HepG2 (cell line): ENCODE measurements around the gene ECHS1. TPM values are rescaled to one million over a fixed set of nuclear protein-coding genes. Genes with fewer than 3 reads are reported as not detected.
A peak's percentile ranks its signal among the peaks of the same experiment; 100 is the strongest.

Experiments
- ATAC-seq: fragments of 200-7000 bp; cut with Tn5 transposase; 3 replicates; pipeline ENCODE4 v1.9.1; 2020; ENCODE audit warnings: mild to moderate bottlenecking, moderate library complexity
- BruUV-seq: library from RNA; stranded (reverse); fragments of 400-500 nt; replicated peaks from 2 replicates; lab custom pipeline; 2021; lab: Mats Ljungman, UMichigan
- CTCF ChIA-PET: fragments of 300-600 bp; formaldehyde crosslinking; extraction: SDS; loops from one replicate; lab custom pipeline; 2021; ENCODE audit warnings: low total read pairs, inconsistent platforms, low intra/inter-chr PET ratio; lab: Yijun Ruan, JAX
- POLR2A ChIA-PET: fragments of 350-600 bp; sonication (Branson Sonifier 250); formaldehyde crosslinking; loops from one replicate; lab custom pipeline; 2020; ENCODE audit warnings: antibody characterized with exemption, inconsistent platforms; lab: Yijun Ruan, JAX
- DNase-seq: peaks from one replicate; pipeline ENCODE4 v3.0.0-alpha.2; 2015; ENCODE audit warnings: low spot score
- FAIRE-seq: peaks from 3 replicates; lab custom pipeline; 2011; peaks lifted over from hg19 to GRCh38; lab: Jason Lieb, UNC
- H2AFZ ChIP-seq: one replicate; pipeline ENCODE4 v1.6.1; 2011; ENCODE audit warnings: low read length, inconsistent platforms
- H3K27ac ChIP-seq: fragments of 300-600 bp; 3 replicates; pipeline ENCODE4 v1.8.0; 2011; ENCODE audit warnings: mixed run types, mild to moderate bottlenecking, mixed read lengths, low read length, inconsistent platforms; ENCODE audit not compliant: insufficient read depth; ENCODE audit errors: extremely low read length
- H3K27me3 ChIP-seq, 2 experiments: fragments of 200-600 bp in 1 of 2; 2 replicates in 1 of 2; 3 replicates in 1 of 2; pipeline versions ENCODE4 v1.6.0 to v1.8.0; 2011; ENCODE audit warnings: low read length in 2 of 2, mild to moderate bottlenecking in 2 of 2, moderate library complexity in 2 of 2, inconsistent platforms in 1 of 2; ENCODE audit not compliant: insufficient read depth in 2 of 2, control insufficient read depth in 1 of 2
- H3K36me3 ChIP-seq, 2 experiments: fragments of 200-600 bp in 1 of 2; replicated peaks in 1 of 2; 2 replicates in 1 of 2; 3 replicates in 1 of 2; pipeline versions ENCODE4 v1.5.1 to v1.8.0; 2011; ENCODE audit warnings: low read length in 2 of 2, inconsistent platforms in 1 of 2; ENCODE audit not compliant: insufficient read depth in 2 of 2, control insufficient read depth in 1 of 2
- H3K4me1 ChIP-seq: 2 replicates; pipeline ENCODE4 v1.5.1; 2012; ENCODE audit warnings: low read length, inconsistent platforms; ENCODE audit not compliant: insufficient read depth
- H3K4me2 ChIP-seq: 2 replicates; pipeline ENCODE4 v1.6.0; 2011; ENCODE audit warnings: low read depth, low read length, inconsistent platforms
- H3K4me3 ChIP-seq, 3 experiments: fragments of 200-600 bp in 1 of 3; sonication (generic), shearing (Covaris generic) in 1 of 3; replicated peaks in 1 of 3; 2 replicates each; pipeline ENCODE4 v1.5.1; 2011 to 2016; ENCODE audit warnings: low read length in 3 of 3, inconsistent platforms in 2 of 3, low read depth in 2 of 3, mild to moderate bottlenecking in 2 of 3, control low read depth in 1 of 3, mixed read lengths in 1 of 3; ENCODE audit not compliant: insufficient read depth in 1 of 3
- H3K79me2 ChIP-seq: one replicate; pipeline ENCODE4 v1.6.1; 2011; ENCODE audit warnings: low read length, inconsistent platforms; ENCODE audit not compliant: insufficient read depth
- H3K9ac ChIP-seq: 2 replicates; pipeline ENCODE4 v1.6.0; 2011; ENCODE audit warnings: mild to moderate bottlenecking, low read depth, low read length, inconsistent platforms; ENCODE audit not compliant: insufficient read depth
- H3K9me3 ChIP-seq: 2 replicates; pipeline ENCODE4 v1.5.1; 2012; ENCODE audit warnings: mild to moderate bottlenecking, low read length
- H4K20me1 ChIP-seq: 2 replicates; pipeline ENCODE4 v1.6.0; 2011; ENCODE audit warnings: inconsistent platforms, mild to moderate bottlenecking, low read length, moderate library complexity; ENCODE audit not compliant: insufficient read depth
- AGO2 ChIP-seq: fragments of 200-400 bp; formaldehyde crosslinking; optimal IDR thresholded peaks from 2 replicates; pipeline ENCODE3; 2017; ENCODE audit warnings: mild to moderate bottlenecking, low read depth, low read length, moderate library complexity
- DZIP1 ChIP-seq: sonication (generic); formaldehyde crosslinking; IDR thresholded peaks from 2 replicates; pipeline ENCODE4 v1.5.0; 2020; ENCODE audit warnings: mild to moderate bottlenecking, missing genetic modification reagents
- KLF16 ChIP-seq, 2 experiments: sonication (generic) in 1 of 2; formaldehyde crosslinking in 1 of 2; IDR thresholded peaks; 2 replicates each; pipeline versions ENCODE4 v1.6.1 to v1.8.0; 2016 to 2023; ENCODE audit warnings: missing genetic modification reagents in 2 of 2, missing compliant biosample characterization in 1 of 2
- RBFOX2 ChIP-seq: fragments of 200-400 bp; formaldehyde crosslinking; IDR thresholded peaks from 2 replicates; pipeline ENCODE4 v1.6.1; 2017; ENCODE audit warnings: low read depth, mild to moderate bottlenecking, low read length
- RBM22 ChIP-seq: fragments of 200-400 bp; formaldehyde crosslinking; optimal IDR thresholded peaks from 2 replicates; pipeline ENCODE3; 2017; ENCODE audit warnings: mild to moderate bottlenecking, low read length, moderate library complexity
- ZNF704 ChIP-seq: sonication (generic); formaldehyde crosslinking; IDR thresholded peaks from 2 replicates; pipeline ENCODE4 v1.8.1; 2023; ENCODE audit warnings: mild to moderate bottlenecking, inconsistent platforms, moderate library complexity, missing genetic modification reagents, borderline replicate concordance
- WGBS: methylation state at CpG from one replicate; pipeline ENCODE4 v1.1.6; 2017; ENCODE audit warnings: low lambda C conversion rate; 5-methylcytosine and 5-hydroxymethylcytosine counted together
- in situ Hi-C: cut with HindIII; loops from 2 replicates; pipeline ENCODE4 v1.10.0; 2017; ENCODE audit warnings: low pct_unique_long_range_greater_than_20kb; ENCODE audit not compliant: extremely low pct_ligation_motif_present
- intact Hi-C: fragments of 100-400 bp; cut with micrococcal nuclease; formaldehyde crosslinking; loops from one replicate; pipeline ENCODE4 v1.10.0; 2022; ENCODE audit not compliant: unreplicated experiment
- polyA plus RNA-seq, 8 experiments: library from polyadenylated mRNA; depleted of rRNA in 3 of 8; stranded (reverse) in 7 of 8; unstranded in 1 of 8; fragments of >200 nt; fragmentation: Illumina TruSeq in 4 of 8; extraction: Trizol in 4 of 8; gene quantifications; 2 replicates each; pipeline versions ENCODE4 v1.2.1 to v1.2.3, GENCODE V29; 2011 to 2016; ENCODE audit warnings: low read depth in 4 of 8, missing spikeins in 1 of 8, mixed read lengths in 1 of 8; ENCODE audit not compliant: insufficient read depth in 1 of 8
- total RNA-seq, 5 experiments: library from RNA; depleted of rRNA; stranded (reverse); fragments of >200 nt; fragmentation: Illumina TruSeq; extraction: Trizol; gene quantifications; 2 replicates each; pipeline ENCODE4 v1.2.3, GENCODE V29; 2016; ENCODE audit warnings: low read depth in 1 of 5

The ECHS1 gene
- total and polyA plus RNA-seq, 2 of the 13 experiments (the other 11 are each of a cell fraction or from before 2014, with no cell fraction given): 32.7 to 195 TPM

DNA sequence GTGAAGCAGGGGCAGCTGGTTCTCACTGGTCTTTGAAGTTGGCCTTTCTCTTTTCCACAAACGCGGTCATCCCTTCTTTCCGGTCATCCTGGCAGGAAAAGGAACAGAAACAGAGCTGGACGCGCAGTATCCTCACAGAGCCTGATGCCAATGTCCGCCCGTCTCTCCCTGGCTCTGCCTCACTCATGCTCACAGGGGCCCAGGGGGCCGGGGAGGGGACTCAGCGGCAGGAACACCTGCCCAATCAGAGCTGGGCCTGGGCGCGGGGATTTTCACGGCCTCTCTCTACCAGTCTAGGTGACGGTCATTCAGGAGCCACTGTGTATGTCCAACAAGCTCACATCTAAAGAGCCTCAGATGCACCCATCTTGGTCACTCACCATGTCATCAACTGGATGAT is 10.3 kb downstream of the ECHS1 start:
- TF ChIP-seq DZIP1 (CRISPR knock-in tag): no peak
- TF ChIP-seq RBFOX2: 0 out of 2 replicates have a peak, but pooled peaks have one; percentile 18
- no peak for TF ChIP-seq ZNF704 (CRISPR knock-in tag)
- TF ChIP-seq KLF16 (CRISPR knock-in tag; IDR thresholded peaks at IDR 0.05): no peak
- peak; percentile 47 for TF ChIP-seq AGO2
- peak; percentile 58 for TF ChIP-seq RBM22
- Histone ChIP-seq H3K79me2 (no peaks in the 10 kb centered on the region), H3K9ac (no peak overlapping the region), H3K4me3 (no peak overlapping the region), H3K4me2 (no peak overlapping the region), H2AFZ (no peak overlapping the region), H3K27ac (no peak overlapping the region), H3K27me3 (no peaks in the 10 kb centered on the region), H3K9me3 (no peaks in the 10 kb centered on the region), H3K36me3 (peaks cover 23 to 45% of the 10 kb centered on the region in 2 experiments), H4K20me1 (no peaks in the 10 kb centered on the region), H3K4me1 (peaks cover 25% of the 10 kb centered on the region)
- BruUV-seq: no TSS peak
- intact Hi-C loops: no loop called here
- FAIRE-seq (no peak), DNase-seq (no peak), ATAC-seq (no peak)
- CTCF ChIA-PET: no interaction called here
- POLR2A ChIA-PET: interaction anchor here (5.8 kb wide), 1 partner anchor 15 kb away, joined by 78 read pairs; the partner anchor contains the start of gene PAOX
- 93% methylated on average over 9 of the region's 13 CpGs for WGBS
- in situ Hi-C loops: no loop called here
